DMS 273 treated with DMSO at 0.1 percent for 48 hours (cell line): ENCODE measurements around the gene TTLL1.

ENCODE experiments used
- DNase-seq: peaks from one replicate; lab custom pipeline; 2025; lab: John Stamatoyannopoulos, UW

TTLL1 gene

DNA sequence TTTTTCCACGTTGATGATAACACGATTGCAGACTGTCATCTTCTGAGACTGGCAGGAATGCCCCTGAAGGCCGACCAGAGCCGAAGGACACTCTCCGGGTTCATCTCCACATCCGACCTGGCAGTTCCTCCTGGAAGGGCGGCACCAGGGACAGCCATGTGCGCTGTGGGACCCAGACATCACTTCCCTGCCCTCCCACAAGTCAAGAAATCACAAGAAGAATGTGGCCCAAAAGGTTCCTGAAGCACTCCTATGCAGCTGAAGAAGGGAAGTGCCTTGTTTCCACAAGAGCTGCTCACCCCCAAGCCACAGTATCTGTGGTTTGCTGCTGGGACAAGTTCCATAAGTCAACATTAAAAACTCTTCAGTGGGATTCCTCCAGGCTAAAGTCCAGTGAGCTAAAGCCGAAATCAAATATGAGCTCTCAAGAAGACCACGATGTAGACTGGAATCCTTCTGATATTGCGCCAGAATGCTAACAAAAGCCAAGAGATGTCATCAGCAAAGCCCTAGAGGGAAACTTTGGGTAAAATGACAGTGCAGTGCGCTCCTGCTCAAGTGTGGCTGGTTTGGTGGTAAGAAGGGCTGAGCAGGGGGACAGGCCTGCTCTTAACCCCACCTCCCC, 95.4 kb downstream of the TTLL1 start:
- DNase-seq = no peak

DNA sequence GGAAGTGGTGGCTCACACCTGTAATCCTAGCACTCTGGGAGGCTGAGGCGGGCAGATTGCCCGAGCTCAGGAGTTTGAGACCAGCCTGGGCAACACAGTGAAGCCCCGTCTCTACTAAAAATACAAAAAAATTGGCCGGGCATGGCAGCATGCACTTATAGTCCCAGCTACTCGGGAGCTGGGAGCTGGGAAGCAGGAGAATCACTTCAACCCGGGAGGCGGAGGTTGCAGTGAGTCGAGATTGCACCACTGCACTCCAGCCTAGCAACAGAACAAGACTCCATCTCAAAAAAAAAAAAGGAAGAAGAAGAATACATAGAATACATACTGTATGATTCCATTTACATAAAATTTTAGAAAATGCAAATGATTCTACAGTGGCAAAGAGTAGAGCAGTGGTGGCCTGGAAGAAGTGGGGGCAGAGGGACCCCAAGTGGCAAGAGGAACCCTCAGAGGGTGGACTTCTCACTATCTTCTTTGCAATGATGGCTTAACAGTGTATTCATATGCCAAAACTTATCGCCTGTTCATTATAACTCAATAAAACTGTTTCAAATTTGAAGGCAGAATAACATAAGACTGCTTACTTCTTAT, 96.2 kb downstream of the TTLL1 start:
- DNase-seq = no peak

DNA sequence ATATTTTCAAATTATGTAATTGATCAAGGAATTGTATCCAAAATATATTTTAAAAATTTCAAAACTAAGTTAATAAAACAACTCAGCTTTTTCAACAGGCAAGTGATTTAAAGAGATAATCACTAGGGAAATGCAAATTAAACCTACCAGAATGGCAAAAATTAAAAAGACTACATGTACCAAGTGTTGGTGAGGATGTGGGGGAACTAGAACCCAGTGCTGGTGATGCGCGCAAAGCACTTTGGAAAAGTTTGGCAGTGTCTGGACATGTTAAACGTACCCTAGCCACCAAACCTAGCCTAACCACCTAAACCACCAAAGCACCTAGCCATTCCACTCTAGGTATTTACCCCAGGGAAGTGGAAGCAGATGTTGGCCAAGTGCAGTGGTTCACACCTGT, 97.1 kb downstream of the TTLL1 start:
- no peak for DNase-seq

DNA sequence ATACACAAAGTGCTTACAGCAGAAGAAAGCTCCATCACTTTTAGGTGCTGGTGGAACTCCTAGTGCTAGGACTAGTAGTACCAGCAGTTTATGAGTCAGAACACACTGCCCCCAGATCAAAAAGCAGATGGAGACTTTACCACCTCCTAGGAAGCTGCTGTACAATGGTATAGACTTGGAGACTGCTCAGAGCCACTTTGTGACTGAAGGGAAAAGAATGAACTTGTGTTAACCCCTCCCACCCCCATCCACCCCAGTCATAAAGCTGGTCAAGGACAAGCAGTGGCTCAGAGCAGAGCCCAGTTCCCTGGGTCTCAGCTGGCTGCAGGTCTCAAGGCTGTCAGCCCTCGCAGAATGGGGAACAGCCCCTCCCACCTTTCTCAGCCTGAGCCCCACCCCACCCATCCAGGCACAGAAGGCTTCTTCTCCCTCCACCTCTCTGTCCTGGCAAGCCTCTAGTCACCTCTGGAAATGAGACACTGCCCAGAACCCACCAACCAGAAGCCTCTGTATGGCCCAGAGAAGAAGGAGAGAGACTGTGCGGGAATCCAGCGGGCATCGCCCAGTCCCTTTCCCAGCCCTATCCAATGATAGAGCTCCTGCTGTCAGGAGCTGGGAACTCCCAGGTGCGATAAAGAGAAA, 98.1 kb downstream of the TTLL1 start:
- DNase-seq = no peak

DNA sequence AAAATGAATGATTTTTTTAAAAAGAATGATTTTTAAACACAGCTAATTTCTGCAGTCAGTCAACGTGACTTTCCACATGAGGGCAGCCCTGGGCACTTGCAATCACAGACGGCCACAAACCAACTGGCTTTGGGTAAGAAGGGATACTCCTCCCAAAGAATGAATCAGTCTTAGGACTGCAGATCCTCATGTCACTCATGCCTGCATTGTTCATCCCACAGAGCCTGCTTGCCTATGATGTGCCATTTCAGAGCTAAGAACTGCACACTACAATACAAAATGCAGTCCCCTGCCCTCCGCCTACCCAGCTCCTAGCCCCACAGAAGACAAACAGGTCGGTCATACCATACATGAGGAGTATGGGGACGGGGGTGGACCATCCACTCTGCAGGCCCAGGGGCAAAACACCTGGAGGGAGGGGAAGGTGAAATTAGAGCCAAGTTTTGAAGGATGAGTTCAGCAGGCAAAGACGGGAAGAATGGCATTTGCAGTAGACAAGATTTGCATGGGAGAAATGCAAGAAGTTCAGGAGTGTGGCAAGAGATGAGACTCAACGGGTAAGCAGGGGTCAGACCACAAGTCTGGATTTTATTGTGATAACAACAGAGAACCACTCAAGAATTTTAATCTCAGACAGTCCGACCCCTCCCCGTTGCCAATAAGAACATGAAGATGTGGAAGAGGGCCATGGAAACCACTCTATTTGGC, 98.9 kb downstream of the TTLL1 start:
- no peak for DNase-seq
